Aorta (tissue), 5 donors: ENCODE measurements around the gene RAB31. TPM values are rescaled to one million over a fixed set of nuclear protein-coding genes. Genes with fewer than 3 reads are reported as not detected.
A peak's percentile ranks its signal among the peaks of the same experiment; 100 is the strongest.

Experiments used
- ATAC-seq: fragments of 200-7000 bp; cut with Tn5 transposase; one replicate; pipeline ENCODE4 v1.9.1; 2022; ENCODE audit warnings: moderate library complexity; ENCODE audit not compliant: low FRiP score
- DNase-seq, 2 donors: peaks; one replicate each; pipeline ENCODE4 v3.0.0-alpha.2; 2020
- H3K27ac ChIP-seq, 2 donors: one replicate each; pipeline ENCODE4 v1.5.1; 2013; ENCODE audit warnings: low read length in 2 of 2, mild to moderate bottlenecking in 2 of 2, moderate library complexity in 2 of 2, control low read depth in 1 of 2, inconsistent platforms in 1 of 2, low read depth in 1 of 2
- H3K27me3 ChIP-seq, 2 donors: one replicate each; pipeline ENCODE4 v1.6.1; 2013; ENCODE audit warnings: control low read depth in 1 of 2, low read length in 1 of 2, mild to moderate bottlenecking in 1 of 2, moderate library complexity in 1 of 2; ENCODE audit not compliant: insufficient read depth in 2 of 2, control insufficient read depth in 1 of 2
- H3K36me3 ChIP-seq, 2 donors: one replicate each; pipeline ENCODE4 v1.6.1; 2013; ENCODE audit warnings: control low read depth in 1 of 2, low read length in 1 of 2, mild to moderate bottlenecking in 1 of 2; ENCODE audit not compliant: insufficient read depth in 2 of 2, control insufficient read depth in 1 of 2
- H3K4me1 ChIP-seq, 2 donors: one replicate each; pipeline ENCODE4 v1.6.1; 2013; ENCODE audit warnings: low read length in 2 of 2, control low read depth in 1 of 2, mild to moderate bottlenecking in 1 of 2, moderate library complexity in 1 of 2; ENCODE audit not compliant: insufficient read depth in 2 of 2, control insufficient read depth in 1 of 2
- H3K4me3 ChIP-seq, 2 donors: one replicate each; pipeline ENCODE4 v1.5.1; 2013; ENCODE audit warnings: low read length in 2 of 2, control low read depth in 1 of 2, mild to moderate bottlenecking in 1 of 2
- H3K9me3 ChIP-seq: one replicate; pipeline ENCODE4 v1.6.1; 2013; ENCODE audit warnings: mild to moderate bottlenecking, low read length; ENCODE audit not compliant: control insufficient read depth
- WGBS, 2 donors: extraction: QIAGEN DNeasy Blood & Tissue Kit; methylation state at CpG; one replicate each; pipeline ENCODE4 v1.1.7; 2013; 5-methylcytosine and 5-hydroxymethylcytosine counted together
- intact Hi-C, 2 donors: fragments of 100-400 bp; cut with DNase I; formaldehyde crosslinking; loops; one replicate each; pipeline versions ENCODE4 v1.14.2 to v1.15.0; 2022
- polyA plus RNA-seq, 2 donors: library from polyadenylated mRNA; stranded (reverse); fragments of 200-250 nt; gene quantifications; one replicate each; pipeline ENCODE4 v1.2.3, GENCODE V29; 2013
- total RNA-seq, 2 donors: library from RNA; stranded (reverse); fragmentation: NEBNext Ultra II Directional; extraction: Animal tissue kit (Norgen Biotek cat#: 25700); gene quantifications; one replicate each; pipeline ENCODE4 v1.2.1, GENCODE V29; 2021
- donor health status: healthy with polysubstance abuse.
- donor health status: Bipolar disorder and iron deficiency.
- donor health status: DM: no; HTN: no; CAD: no.
- donor health status: DM: no; HTN: no; CAD: no.
- donor health status: DM: yes; HTN: yes; CAD: no.

RAB31 gene
- total and polyA plus RNA-seq, 4 donors = 57.6 to 145 (median 90.8) TPM

DNA sequence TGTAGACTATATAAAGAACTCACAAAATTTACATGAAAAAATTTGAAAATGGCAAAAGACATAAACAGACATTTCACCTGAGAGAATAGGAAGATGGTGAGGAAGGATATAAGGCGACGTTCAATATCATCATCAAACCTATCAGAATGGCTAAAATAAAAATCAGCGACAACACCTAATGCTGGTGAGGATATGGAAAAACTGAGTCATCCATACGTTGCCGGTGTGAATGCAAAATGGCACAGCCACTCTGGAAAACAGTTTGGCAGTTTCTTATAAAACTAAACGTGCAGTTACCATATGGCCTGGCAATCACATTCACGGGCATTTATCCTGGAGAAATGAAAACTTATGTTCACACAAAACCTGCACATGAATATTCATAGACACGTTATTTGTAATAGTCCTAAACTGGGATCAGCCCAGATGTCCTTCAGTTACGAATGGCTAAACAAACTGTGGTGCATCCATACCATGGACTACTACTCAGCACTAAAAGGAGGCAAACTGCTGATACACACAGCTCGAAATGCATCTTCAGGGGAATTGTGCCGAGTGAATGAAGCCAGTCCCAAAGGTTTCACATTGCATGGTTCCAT lies 114.6 kb downstream of the RAB31 start:
- DNase-seq (no peak), ATAC-seq (no peak)
- H3K4me3 ChIP-seq = no peak overlapping the region
- intact Hi-C loops = loop anchor here in 1 of 2 donors (5.0 kb wide), 1 partner anchor 95 kb away; no protein-coding TSS in a partner anchor
- peaks cover 3 to 14% of the 10 kb centered on the region in 2 donors for H3K4me1 ChIP-seq
- H3K27me3 ChIP-seq = no peaks in the 10 kb centered on the region
- no peaks in the 10 kb centered on the region for H3K36me3 ChIP-seq
- 96% methylated on average over 11 of the region's 11 CpGs for WGBS, 2 donors
- H3K9me3 ChIP-seq = no peaks in the 10 kb centered on the region
- no peak overlapping the region for H3K27ac ChIP-seq

- Histone ChIP-seq H3K9me3 (no peaks in the 10 kb centered on the region), H3K4me3 (no peak overlapping the region), H3K36me3 (no peaks in the 10 kb centered on the region), H3K4me1 (peaks cover 3 to 14% of the 10 kb centered on the region in 2 donors), H3K27me3 (no peaks in the 10 kb centered on the region), H3K27ac (peak overlapping the region; percentile 24 to 41)
- no peak for DNase-seq
- WGBS, 2 donors = 3 to 7% methylated on average over 4 of the region's 4 CpGs
- intact Hi-C loops = loop anchor here in 1 of 2 donors (5.0 kb wide), 1 partner anchor 93 kb away; no protein-coding TSS in a partner anchor
- ATAC-seq = no peak
Measured at GRCh38 chr18:9823805-9824473, 115.8 kb downstream of the RAB31 start.

DNA sequence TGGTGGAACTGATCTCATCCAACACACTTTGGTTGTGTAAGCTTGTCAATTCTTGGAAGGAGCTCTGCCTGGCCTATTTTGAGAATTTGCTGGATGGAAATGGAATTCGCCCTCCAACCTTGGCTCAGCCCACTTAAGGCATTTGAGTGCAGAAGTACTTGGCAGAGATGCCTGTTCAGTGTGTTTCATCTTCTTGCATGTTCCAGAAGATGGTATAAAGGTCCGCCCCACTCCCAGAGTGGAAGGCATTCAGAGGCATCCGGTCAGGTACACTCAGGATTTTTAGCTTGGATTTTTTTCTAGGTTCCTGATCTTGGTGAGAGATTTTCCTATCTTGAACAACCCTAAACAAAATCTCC lies 116.4 kb downstream of the RAB31 start:
- Histone ChIP-seq H3K27ac (peak overlapping the region in 1 of 2 donors; percentile 41), H3K4me3 (no peak overlapping the region), H3K36me3 (no peaks in the 10 kb centered on the region), H3K27me3 (no peaks in the 10 kb centered on the region), H3K9me3 (no peaks in the 10 kb centered on the region), H3K4me1 (peaks cover 3 to 14% of the 10 kb centered on the region in 2 donors)
- DNase-seq (peak in 1 of 2 donors; percentile 68), ATAC-seq (peak; percentile 72)
- intact Hi-C loops = loop anchor here in 1 of 2 donors (5.0 kb wide), 1 partner anchor 93 kb away; no protein-coding TSS in a partner anchor
- 13 to 14% methylated on average over 3 of the region's 3 CpGs for WGBS, 2 donors

DNA sequence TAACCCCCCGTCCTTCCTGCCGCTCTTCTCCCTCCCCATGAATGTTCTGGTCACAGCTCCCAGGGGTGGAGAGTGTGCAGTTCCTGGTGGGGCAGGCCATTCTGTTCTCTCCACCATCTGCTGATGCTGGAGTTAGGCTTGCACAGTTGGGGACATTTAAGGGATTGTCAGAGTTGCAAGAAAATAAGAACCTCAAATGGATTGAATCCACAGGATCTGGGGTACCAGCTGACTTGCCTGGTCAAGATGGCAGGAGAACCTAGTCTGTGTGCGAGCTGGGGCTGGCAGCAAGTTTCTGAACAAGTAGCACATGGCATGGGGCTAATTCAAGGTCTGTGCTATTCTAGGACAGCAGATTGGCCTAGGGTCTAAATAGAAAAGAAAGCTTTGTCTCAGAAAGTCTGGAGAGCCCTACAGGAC lies 116.9 kb downstream of the RAB31 start:
- WGBS, 2 donors = 64 to 69% methylated on average over 3 of the region's 3 CpGs
- DNase-seq (no peak), ATAC-seq (no peak)
- Histone ChIP-seq H3K4me1 (peaks cover 3 to 14% of the 10 kb centered on the region in 2 donors), H3K36me3 (no peaks in the 10 kb centered on the region), H3K4me3 (no peak overlapping the region), H3K27ac (peak overlapping the region in 1 of 2 donors; percentile 15), H3K9me3 (no peaks in the 10 kb centered on the region), H3K27me3 (no peaks in the 10 kb centered on the region)
- intact Hi-C loops = loop anchor here in 1 of 2 donors (5.0 kb wide), 1 partner anchor 92 kb away; no protein-coding TSS in a partner anchor

GRCh38 chr18:9825571-9826073 lies 117.5 kb downstream of the RAB31 start:
- Histone ChIP-seq H3K4me3 (no peak overlapping the region), H3K36me3 (no peaks in the 10 kb centered on the region), H3K9me3 (no peaks in the 10 kb centered on the region), H3K27ac (no peak overlapping the region), H3K27me3 (no peaks in the 10 kb centered on the region), H3K4me1 (peaks cover 3 to 14% of the 10 kb centered on the region in 2 donors)
- no peak for DNase-seq
- ATAC-seq = peak; percentile 75
- 52 to 53% methylated on average over 6 of the region's 6 CpGs for WGBS, 2 donors
- intact Hi-C loops = loop anchor here in 1 of 2 donors (2.0 kb wide), 1 partner anchor 49 kb away; no protein-coding TSS in a partner anchor

- Histone ChIP-seq H3K9me3 (no peaks in the 10 kb centered on the region), H3K36me3 (no peaks in the 10 kb centered on the region), H3K27ac (no peak overlapping the region), H3K4me3 (no peak overlapping the region), H3K4me1 (peaks cover 4 to 14% of the 10 kb centered on the region in 2 donors), H3K27me3 (no peaks in the 10 kb centered on the region)
- DNase-seq = no peak
- ATAC-seq = no peak
- WGBS, 2 donors = 94 to 96% methylated on average over 4 of the region's 4 CpGs
- intact Hi-C loops = loop anchor here in 1 of 2 donors (2.0 kb wide), 1 partner anchor 50 kb away; no protein-coding TSS in a partner anchor
Measured at GRCh38 chr18:9826685-9827084, 118.6 kb downstream of the RAB31 start.

- Histone ChIP-seq H3K4me1 (peaks cover 4 to 14% of the 10 kb centered on the region in 2 donors), H3K4me3 (no peak overlapping the region), H3K27ac (peak overlapping the region in 1 of 2 donors; percentile 5), H3K27me3 (no peaks in the 10 kb centered on the region), H3K36me3 (no peaks in the 10 kb centered on the region), H3K9me3 (no peaks in the 10 kb centered on the region)
- 90 to 92% methylated on average over 7 of the region's 7 CpGs for WGBS, 2 donors
- ATAC-seq (no peak), DNase-seq (no peak)
- intact Hi-C loops = loop anchor here in 1 of 2 donors (2.0 kb wide), 1 partner anchor 51 kb away; no protein-coding TSS in a partner anchor
Measured at GRCh38 chr18:9827211-9827792, 119.2 kb downstream of the RAB31 start.

DNA sequence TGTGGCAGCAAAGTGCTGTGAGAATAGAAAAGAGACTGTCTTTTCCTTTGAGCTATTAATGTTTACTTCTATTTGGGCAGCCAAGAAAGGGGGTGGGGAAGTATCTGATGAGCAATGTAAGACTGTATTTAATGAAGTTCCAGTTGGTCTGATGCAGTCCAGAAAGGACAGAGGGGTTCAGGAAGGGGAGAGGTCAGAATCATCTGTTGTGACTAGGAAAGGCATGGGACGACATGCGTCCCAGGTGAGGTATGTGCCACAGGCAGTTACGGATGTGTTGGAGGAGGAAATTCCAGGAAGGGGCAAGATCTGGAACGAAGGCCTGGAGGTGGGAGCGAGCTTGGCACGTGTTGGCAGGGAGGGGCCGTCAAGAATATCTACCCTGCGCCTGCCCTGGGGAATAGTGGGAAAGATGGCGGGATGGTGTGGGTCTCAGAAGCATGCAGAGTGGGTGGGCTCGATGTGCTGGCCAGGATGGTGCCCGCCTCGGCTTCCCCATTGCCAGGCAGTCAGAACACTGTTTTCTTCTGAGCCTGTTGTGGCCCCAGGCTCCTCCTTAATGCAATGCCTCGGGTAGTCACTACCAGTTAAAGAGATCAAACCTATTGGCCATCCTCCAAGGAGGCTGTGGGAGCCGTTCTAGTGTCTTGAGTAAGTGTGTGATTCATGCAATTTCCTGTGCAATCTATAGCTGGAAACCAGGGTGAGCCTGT lies 119.8 kb downstream of the RAB31 start:
- Histone ChIP-seq H3K9me3 (no peaks in the 10 kb centered on the region), H3K27me3 (no peaks in the 10 kb centered on the region), H3K36me3 (no peaks in the 10 kb centered on the region), H3K27ac (no peak overlapping the region), H3K4me3 (no peak overlapping the region), H3K4me1 (peaks cover 4 to 14% of the 10 kb centered on the region in 2 donors)
- DNase-seq (peak in 1 of 2 donors; percentile 78), ATAC-seq (no peak)
- 82 to 83% methylated on average over 14 of the region's 14 CpGs for WGBS, 2 donors
- intact Hi-C loops = loop anchor here in 1 of 2 donors (2.0 kb wide), 1 partner anchor 51 kb away; no protein-coding TSS in a partner anchor
